Stimulated activated CD4-positive, alpha-beta T cell treated with anti-CD3 and anti-CD28 coated beads, TNF-alpha, amount 100 ng/mL, for 48 hours (primary cell): Measurements from ENCODE around the gene KLC1.
"Not testable (repeated sequence)": the region's sequence is repeated elsewhere in the genome, so short reads cannot be mapped to it uniquely, and the experiment has no call there.

ENCODE experiments used
- DNase-seq, 3 donors: peaks; one replicate each; pipeline ENCODE4 v3.0.0-alpha.2; 2020; ENCODE audit warnings: low read depth in 3 of 3

Gene KLC1

GRCh38 chr14:103691655-103692054, 62.6 kb downstream of the KLC1 start:
- DNase-seq, result not testable (repeated sequence)

- DNase-seq, result no peak
Observed at GRCh38 chr14:103692159-103692558, 63.1 kb downstream of the KLC1 start.

- no peak for DNase-seq
Observed at GRCh38 chr14:103692871-103693270, 63.9 kb downstream of the KLC1 start.

- no peak for DNase-seq
Observed at GRCh38 chr14:103693515-103693914, 64.5 kb downstream of the KLC1 start.

GRCh38 chr14:103694572-103695026, 65.6 kb downstream of the KLC1 start:
- no peak for DNase-seq

- no peak for DNase-seq
Observed at GRCh38 chr14:103695296-103696069, 66.5 kb downstream of the KLC1 start.

GRCh38 chr14:103696070-103696402, 67.0 kb downstream of the KLC1 start:
- DNase-seq, result no peak

- DNase-seq, result no peak
Observed at GRCh38 chr14:103696466-103697071, 67.6 kb downstream of the KLC1 start.

GRCh38 chr14:103697206-103697602, 68.2 kb downstream of the KLC1 start:
- no peak for DNase-seq

- DNase-seq, result no peak
Observed at GRCh38 chr14:103697603-103698379, 68.8 kb downstream of the KLC1 start.

GRCh38 chr14:103698380-103699260, 69.6 kb downstream of the KLC1 start:
- no peak for DNase-seq

GRCh38 chr14:103699261-103699661, 70.2 kb downstream of the KLC1 start:
- DNase-seq, result no peak

GRCh38 chr14:103699901-103700752, 71.1 kb downstream of the KLC1 start:
- no peak for DNase-seq

GRCh38 chr14:103700753-103701490, 71.9 kb downstream of the KLC1 start:
- no peak for DNase-seq

GRCh38 chr14:103702095-103702494, 73.1 kb downstream of the KLC1 start:
- DNase-seq, result no peak

GRCh38 chr14:103702497-103703432, 73.8 kb downstream of the KLC1 start:
- no peak for DNase-seq

GRCh38 chr14:103703433-103704385, 74.7 kb downstream of the KLC1 start:
- no peak for DNase-seq

- DNase-seq, result no peak
Observed at GRCh38 chr14:103704708-103705107, 75.7 kb downstream of the KLC1 start.
